ENCODE data around the gene GRIN2A. TPM values are rescaled to one million over a fixed set of nuclear protein-coding genes. Genes with fewer than 3 reads are reported as not detected.

The GRIN2A gene
- total and polyA plus RNA-seq, 2 experiments from 2014 or later: 0.42 to 5.5 TPM

DNA sequence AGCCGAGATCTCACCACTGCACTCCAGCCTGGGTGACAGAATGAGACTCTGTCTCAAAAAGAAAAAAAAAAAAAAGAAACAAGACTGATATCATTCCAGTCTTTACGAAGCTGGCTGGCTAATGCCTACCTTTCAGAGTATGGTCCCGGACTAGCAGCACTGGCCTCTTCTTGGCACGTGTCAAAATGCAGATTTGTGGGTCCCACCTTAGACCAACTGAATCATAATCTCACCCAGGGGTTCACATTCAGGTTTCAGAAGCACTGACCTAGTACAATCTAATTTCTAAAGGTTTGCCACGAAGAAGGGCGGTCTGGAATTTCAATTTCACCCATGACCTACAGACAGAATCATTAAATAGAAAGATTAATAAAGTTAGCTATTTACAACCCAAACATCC lies 43.4 kb upstream of the GRIN2A start:
- H3K27me3 ChIP-seq: no peaks in the 10 kb centered on the region
- no peaks in the 10 kb centered on the region for H3K4me1 ChIP-seq (ENCODE audit: low read depth)
- no peak for DNase-seq (ENCODE audit: low read depth in 1 of 2, low spot score in 1 of 2)
- no peak overlapping the region for H3K4me3 ChIP-seq
- H3K36me3 ChIP-seq: peaks cover 2% of the 10 kb centered on the region
- no peak overlapping the region for H3K27ac ChIP-seq
- H3K9me3 ChIP-seq (ENCODE audit: low read depth): no peaks in the 10 kb centered on the region
- TF ChIP-seq CTCF (IDR thresholded peaks at IDR 0.05; ENCODE audit: low read depth, low read length): no peak

- H3K4me1 ChIP-seq (ENCODE audit: low read depth): no peaks in the 10 kb centered on the region
- no peak for TF ChIP-seq CTCF (IDR thresholded peaks at IDR 0.05; ENCODE audit: low read depth, low read length)
- no peak for DNase-seq (ENCODE audit: low read depth in 1 of 2, low spot score in 1 of 2)
- peaks cover 2% of the 10 kb centered on the region for H3K36me3 ChIP-seq
- H3K27ac ChIP-seq: no peak overlapping the region
- no peaks in the 10 kb centered on the region for H3K9me3 ChIP-seq (ENCODE audit: low read depth)
- H3K4me3 ChIP-seq: no peak overlapping the region
- no peaks in the 10 kb centered on the region for H3K27me3 ChIP-seq
Observed at GRCh38 chr16:10224850-10225249, 42.6 kb upstream of the GRIN2A start.

DNA sequence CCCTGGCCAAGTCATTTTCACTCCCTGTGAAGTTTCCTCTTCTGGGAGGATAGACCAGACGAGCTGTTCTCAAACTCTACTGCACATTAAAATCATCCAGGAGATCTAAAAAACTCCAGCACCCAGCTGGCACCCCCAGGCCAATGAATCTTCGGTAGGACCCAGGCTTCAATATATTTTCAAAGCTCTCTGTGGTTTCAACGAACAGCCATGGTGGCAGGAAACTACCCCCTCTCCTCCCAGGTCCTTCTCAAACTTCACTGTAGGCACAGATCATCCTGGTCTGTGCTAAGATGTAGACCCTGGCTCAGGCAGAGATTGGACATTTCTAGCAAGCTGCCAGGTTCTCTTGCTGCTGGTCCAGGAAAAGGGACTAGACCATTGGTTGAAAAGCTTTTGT lies 38.7 kb upstream of the GRIN2A start:
- no peaks in the 10 kb centered on the region for H3K27me3 ChIP-seq
- TF ChIP-seq CTCF (IDR thresholded peaks at IDR 0.05; ENCODE audit: low read depth, low read length): no peak
- no peak overlapping the region for H3K4me3 ChIP-seq
- H3K36me3 ChIP-seq: peaks cover 2% of the 10 kb centered on the region
- DNase-seq (ENCODE audit: low read depth in 1 of 2, low spot score in 1 of 2): no peak
- H3K4me1 ChIP-seq (ENCODE audit: low read depth): no peaks in the 10 kb centered on the region
- H3K9me3 ChIP-seq (ENCODE audit: low read depth): no peaks in the 10 kb centered on the region
- H3K27ac ChIP-seq: no peak overlapping the region

DNA sequence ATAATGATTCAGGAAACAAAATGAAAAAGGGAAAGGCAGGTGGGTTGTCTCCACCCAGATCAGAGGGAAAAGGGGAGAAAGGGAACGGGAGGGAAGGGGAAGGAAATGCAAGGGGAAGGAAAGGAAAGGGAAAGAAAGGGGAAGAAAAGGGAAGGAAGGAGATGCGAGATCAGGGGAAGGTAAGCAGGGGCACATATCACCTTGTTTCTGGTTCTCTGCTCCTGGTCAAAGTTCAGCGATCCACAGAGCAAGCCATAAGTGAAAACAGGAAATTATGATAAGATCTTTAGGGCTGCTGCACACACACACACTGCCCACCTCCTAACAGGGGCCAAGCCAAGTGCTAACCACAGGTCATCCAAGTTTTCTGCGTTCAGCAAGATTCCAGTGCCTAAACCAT lies 37.5 kb upstream of the GRIN2A start:
- peaks cover 2% of the 10 kb centered on the region for H3K36me3 ChIP-seq
- no peak for TF ChIP-seq CTCF (IDR thresholded peaks at IDR 0.05; ENCODE audit: low read depth, low read length)
- H3K9me3 ChIP-seq (ENCODE audit: low read depth): no peaks in the 10 kb centered on the region
- no peaks in the 10 kb centered on the region for H3K27me3 ChIP-seq
- no peak for DNase-seq (ENCODE audit: low read depth in 1 of 2, low spot score in 1 of 2)
- no peak overlapping the region for H3K4me3 ChIP-seq
- H3K27ac ChIP-seq: no peak overlapping the region
- H3K4me1 ChIP-seq (ENCODE audit: low read depth): no peaks in the 10 kb centered on the region

DNA sequence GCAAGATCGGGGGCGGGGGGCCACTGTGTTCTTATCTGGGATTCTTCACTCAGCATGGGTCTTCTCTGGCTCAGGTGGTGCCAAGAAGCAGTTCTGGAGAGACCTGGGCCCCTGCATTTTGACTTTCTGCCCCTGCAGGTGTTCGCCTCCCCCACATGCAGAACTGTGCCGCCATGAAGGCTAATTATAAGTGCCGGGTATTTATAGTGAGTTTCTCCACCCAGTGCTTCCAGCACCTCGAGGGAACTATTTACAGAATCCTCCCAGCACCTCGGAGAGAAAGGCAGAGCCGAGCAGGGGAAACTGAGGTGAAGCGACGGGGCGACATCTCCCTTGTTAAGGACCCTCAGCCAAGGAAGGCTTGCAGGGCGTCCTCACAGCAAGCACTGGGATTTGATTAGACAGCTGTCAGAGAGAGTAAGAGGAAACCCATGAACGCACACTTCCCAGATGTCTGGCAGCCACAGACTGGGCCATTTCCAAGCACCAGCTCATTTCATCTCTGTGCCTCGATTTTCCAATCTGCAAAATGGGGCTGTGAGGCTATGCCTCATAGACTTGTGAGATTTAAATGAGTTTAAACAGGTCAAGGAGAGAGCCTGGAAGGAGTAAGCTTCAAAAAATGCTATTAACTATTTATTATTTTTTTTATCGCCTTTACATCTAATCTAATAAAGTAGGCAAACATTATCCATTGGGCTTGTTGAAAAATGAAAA lies 36.4 kb upstream of the GRIN2A start:
- H3K4me1 ChIP-seq (ENCODE audit: low read depth): no peaks in the 10 kb centered on the region
- no peaks in the 10 kb centered on the region for H3K9me3 ChIP-seq (ENCODE audit: low read depth)
- no peaks in the 10 kb centered on the region for H3K27me3 ChIP-seq
- no peak overlapping the region for H3K4me3 ChIP-seq
- no peak overlapping the region for H3K27ac ChIP-seq
- no peak for TF ChIP-seq CTCF (IDR thresholded peaks at IDR 0.05; ENCODE audit: low read depth, low read length)
- DNase-seq (ENCODE audit: low read depth in 1 of 2, low spot score in 1 of 2): no peak
- H3K36me3 ChIP-seq: no peaks in the 10 kb centered on the region

All from cardiac muscle cell (in vitro differentiated cells and primary cell).